GF-D8 (cell line): ENCODE data around the gene MIS18A.

Experiments used
- DNase-seq: peaks from one replicate; lab custom pipeline; 2025; lab: John Stamatoyannopoulos, UW

MIS18A gene

DNA sequence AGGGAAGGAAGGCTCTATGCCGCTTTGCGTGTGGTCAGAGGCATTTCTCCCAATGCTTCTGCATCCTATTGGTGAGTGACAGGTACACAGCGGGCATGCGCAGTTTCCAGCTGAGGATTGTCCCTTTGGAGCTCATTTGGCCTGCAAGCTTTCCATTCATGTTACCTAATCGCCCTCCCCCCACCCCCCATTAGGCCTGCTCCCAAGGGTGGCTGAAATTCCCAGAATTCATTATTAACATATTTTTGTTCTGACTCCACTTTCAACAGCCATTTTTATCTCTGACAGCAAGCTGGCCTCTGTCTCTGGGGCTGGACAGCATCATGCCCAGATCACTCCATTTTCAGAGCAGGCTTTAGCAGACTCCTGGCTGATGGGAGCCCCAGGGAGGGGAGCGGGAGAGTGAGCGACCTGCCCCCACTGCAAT is 25.6 kb downstream of the MIS18A start:
- no peak for DNase-seq

DNA sequence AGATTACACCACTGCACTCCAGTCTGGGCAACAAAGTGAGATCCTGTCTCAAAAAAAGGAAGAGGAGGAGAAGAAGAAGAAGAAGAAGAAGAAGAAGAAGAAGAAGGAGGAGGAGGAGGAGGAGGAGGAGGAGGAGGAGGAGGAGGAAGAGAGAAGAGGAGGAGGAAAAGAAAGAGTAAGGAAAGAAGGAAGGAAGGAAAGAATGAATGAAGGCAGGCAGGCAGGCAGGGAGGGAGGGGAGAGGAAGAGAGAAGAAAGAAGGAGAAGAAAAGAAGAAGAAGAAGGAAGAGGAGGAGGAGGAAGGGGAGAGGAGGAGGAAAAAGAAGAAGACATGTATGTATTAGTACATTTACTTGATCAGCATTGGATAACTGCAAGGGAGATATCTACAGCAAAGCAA is 26.7 kb downstream of the MIS18A start:
- DNase-seq, result no peak

DNA sequence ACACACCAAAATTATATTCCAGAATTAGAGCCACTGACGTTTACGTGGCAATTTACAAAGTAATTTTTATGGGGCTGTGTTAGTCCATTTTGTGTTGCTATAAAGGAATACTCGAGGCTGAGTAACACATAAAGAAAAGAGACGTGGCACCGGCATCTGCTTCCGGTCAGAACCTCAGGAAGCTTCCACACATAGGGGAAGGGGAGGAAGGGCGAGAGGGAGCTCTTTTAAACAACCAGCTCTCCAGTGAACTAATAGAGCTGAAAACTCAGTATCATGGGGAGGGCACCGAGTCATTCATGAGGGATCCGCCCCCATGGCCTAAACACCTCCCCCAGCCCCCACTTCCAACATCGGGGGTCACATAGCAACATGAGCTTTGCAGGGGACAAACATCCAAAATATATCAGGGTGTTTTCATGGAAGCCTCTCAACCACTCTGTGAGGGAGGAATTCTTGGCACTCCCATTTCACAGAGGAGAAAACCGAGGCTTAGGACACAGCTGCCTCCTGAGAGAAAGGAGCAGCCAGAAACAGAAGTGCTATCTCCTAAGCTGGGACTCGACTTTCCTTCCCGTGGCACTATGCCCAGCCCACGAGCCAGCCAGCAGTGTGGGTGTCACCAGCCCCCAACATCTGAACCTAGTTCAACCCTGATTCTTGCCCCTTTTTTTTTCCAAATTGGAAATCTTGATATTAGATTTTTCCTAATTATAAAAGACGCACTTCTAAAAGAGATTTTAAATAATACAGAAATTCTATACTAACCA is 29.2 kb downstream of the MIS18A start:
- no peak for DNase-seq

DNA sequence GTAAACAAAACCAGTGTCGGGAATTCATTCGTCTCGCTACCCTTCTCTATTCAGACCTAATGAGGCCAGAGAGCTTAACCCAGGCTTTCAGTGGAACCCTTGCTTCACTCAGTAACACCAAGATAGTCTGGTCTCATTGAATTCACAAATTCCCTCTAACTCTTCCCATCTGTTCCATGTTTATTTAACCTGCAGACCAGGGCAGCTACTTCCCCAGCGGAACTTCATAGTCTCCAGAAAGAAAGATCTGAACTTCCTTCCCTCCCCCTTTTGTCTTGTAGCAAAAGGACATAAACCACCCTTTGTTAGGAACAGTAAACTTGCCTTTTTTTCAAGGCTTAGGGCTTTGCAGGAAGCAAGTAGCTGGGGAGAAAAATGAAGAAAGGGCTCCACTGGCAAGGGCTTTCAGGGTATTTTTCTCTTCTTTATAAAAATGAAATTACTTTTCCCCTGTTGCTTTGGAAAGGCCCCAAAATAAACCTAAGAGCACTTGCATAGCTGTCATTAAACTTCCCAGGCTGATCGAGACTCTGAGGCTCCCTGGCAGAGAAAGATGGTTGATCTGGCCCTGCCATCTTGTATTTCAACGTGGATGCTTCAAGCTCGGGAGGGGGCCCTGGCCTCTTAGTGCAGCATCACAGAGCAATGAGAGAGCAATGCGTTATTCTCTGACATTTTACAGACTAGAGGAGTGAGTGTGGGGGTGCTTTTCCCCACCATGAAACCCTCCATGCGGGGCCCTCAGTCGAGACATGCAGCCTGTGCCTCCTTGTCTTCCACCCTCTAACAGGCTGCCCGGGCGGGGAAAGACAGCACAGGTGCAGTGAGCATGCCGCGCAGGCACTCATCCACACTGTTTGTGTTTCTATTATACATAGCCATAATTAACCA is 30.0 kb downstream of the MIS18A start:
- no peak for DNase-seq

DNA sequence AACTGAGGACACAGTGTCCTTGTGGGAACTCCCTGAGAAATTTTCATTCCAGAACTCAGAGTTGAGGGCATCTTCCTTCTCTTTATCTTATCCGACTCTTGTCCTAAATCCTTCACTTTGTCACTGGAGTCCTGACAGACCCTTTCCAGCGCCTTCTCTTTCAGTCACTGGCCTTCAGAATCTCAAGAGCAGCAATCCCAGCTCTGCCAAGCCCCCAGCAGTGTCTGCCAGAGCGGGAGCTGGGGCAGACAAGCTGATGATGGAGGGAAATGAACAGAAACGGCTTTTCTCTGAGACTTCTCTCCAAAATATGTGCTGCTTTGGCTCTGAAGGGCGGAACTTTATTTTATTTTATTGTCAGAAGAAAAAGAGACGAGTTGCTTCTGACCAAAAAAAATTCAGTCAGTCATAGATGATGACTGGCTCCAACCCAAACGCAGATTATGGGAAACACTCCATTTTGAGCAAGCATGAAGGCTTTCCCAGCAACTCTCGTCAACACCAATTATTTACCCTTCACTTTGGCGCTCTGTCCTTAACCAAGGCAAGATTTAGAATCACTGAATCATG is 32.2 kb downstream of the MIS18A start:
- no peak for DNase-seq

DNA sequence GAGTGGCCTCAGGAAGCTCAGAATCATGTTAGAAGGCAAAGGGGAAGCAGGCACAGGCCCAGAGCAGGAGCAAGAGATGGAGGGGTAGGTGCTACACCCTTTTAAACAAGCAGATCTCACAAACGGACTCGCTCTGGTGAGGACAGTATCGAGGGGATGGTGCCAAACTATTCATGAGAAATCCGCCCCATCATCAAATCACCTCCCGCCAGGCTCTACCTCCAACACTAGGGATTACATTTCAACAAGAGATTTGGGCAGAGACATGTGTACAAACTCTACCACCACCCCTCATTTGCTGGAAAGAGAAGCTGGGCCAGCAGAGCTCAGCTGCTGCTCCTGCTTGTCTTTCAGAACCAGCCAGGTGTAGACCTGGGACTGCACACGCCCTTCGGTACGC is 32.9 kb downstream of the MIS18A start:
- DNase-seq, result no peak

DNA sequence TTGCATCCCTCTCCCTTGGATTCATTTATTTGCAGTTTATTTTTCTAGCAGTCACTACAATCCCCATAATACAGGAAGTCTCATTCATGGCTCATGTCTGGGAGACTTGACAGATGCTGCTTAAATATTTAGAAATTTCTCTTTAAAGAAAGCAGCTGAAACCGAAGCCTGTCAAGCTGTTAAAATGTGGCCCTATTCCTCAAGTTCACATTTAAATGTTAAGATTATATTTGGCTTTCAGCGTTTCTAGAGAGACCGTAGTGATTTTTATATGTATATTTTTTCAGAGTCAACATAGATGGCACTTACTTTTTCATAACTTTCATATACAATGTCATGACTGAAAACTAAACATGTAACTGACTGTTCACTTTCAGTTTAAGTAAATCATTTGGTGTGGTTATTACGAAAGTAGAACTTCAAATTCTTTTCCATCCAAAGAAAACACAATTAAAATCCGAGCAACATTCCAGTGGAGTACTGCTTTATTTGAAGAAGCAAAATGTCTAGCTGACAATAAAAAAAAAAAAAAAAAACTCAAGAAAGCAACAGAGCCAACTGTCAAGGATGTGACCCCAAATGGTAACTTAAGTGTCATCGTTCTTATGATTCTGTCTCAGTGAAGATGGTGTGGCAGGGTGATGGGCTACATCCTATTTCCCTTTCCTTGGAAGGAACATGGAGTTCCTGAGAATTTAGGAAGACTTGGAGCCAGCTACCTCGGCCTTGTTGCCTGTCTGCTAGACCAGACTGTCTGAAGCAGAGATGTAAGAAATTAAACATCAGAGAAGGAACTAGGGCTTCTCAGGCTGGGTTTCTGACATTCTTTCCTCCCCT is 37.8 kb downstream of the MIS18A start:
- no peak for DNase-seq

DNA sequence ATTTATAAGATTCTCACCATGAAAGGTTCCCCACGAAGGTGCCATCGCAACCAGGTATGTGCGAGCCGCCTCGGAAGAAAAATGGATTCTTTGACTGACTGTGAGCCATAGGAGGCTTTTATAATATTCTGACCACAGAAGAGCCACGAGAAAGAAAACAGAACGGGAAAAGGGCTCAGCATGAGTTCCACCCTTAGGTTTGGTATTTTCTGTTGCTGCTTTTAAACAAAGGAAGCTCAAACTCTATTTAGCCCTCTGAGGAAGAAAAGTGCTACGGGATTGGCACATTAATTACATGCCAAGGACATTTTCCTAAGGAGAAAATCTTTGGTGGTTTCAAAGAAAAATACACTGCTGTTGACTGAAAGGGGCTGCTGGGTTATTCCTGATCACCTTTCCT is 39.3 kb downstream of the MIS18A start:
- no peak for DNase-seq

DNA sequence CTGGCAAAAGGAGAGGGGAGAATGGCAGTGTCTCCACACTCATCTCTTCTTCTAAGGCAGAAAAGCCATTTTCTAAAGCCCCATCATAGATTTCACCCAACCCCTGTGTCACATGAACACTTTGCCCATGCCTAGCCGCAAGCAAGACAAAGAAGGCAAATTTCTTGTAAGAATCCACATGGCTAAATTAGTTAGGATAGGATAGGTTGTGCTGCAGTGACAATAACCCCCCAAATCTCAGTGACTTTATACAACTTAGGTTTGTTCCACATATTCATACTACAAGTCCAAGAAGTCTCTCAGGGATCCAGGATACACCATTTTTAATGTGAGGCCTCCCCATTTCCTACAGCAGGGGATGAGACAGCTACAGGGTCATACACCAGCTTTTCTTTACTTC is 40.8 kb downstream of the MIS18A start:
- DNase-seq, result no peak

DNA sequence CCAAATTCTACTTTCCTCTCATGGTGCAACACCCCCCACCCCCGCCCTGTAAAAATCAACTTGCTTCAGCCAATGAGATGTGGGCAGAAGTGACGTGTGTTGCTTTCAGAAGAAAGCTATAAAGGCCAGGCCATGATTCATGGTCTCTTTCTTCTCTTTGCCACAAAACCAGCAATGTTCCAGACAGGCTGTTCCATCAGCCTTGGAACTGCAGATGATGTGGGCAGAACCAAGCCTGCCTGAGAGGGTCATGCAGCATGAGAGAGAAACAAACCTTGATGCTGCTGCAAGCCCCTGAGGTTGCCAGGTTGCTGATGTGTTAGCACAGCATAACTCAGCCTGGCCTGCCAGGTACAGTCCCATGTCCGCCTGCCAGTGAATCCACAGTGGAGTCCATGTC is 41.8 kb downstream of the MIS18A start:
- no peak for DNase-seq

DNA sequence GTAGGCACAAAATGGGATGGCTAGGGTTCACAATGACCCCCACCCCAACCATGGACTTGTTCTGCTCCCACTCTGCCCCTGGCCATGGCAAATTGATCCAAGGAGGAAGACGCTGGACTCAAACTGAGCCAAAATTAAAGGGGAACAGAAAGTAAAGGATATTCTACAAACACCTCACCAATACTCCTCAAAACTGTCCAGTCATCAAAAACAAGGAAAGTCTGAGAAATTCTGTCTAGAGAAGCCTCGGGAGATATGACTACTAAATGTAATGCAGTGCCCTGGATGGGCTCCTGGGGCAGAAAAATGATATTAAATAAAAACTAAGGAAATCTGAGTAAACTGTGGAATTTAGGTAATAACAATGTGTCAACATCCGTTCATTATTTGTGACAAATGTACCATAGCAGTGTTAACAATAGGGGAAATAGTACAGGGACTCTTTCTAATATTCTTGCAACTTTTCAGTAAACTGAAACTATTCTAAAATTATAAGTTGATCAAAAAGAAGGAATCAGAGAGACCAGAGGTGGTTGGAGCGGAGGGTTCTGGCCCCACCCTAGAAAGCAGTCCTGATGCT is 45.0 kb downstream of the MIS18A start:
- no peak for DNase-seq

DNA sequence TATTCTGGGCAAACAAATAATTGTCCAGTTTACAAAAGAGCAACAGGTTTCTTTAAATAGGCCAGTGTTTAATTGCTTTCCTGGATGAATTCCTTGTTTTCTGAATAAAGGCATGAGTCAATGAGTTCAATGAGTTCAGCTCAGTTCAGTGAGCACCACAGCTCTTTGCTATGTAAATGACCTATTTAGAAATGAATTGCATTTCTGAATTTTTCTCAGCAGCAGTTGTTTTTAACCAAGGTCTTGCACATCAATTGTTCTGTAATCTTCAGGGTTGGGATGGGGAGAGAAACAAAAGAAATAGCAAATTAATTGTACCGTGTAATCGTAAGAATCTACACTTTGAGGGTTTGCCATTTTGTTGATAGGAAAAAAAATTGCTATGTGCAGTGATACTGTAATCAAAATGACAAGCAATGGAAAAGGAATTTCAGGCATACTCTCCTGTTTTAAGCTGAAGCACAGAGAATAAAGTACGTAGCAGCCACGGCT is 45.7 kb downstream of the MIS18A start:
- DNase-seq, result no peak

DNA sequence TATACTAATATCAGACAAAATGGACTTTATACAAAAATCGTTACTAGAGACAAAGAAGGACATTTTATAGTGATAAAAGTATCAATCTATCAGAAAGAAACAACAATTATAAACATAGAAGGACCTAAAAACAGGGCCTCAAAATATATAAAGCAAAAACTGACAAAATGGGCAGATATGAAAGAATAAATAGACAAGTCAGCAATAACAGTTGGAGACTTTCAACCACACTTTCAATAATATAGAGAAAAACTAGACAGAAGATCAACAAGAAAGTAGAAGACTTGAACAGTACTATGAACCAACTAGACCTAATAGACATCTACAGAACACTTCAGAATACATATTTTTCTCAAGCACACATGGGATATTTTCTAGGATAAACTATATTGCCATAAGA is 52.4 kb downstream of the MIS18A start:
- no peak for DNase-seq
